HS-27A (cell line): ENCODE data around the gene FXR1.
A peak's percentile ranks its signal among the peaks of the same experiment; 100 is the strongest.
"Not testable (repeated sequence)": the region's sequence is repeated elsewhere in the genome, so short reads cannot be mapped to it uniquely, and the experiment has no call there.

Experiments used
- DNase-seq: peaks from one replicate; pipeline ENCODE4 v3.0.0-alpha.2; 2012; ENCODE audit warnings: low read depth, missing footprints

Gene FXR1

GRCh38 chr3:180934638-180935037 is 22.2 kb downstream of the FXR1 start:
- DNase-seq = no peak

- no peak for DNase-seq
These were observed 28.4 kb downstream of the FXR1 start for GRCh38 chr3:180940826-180941225.

GRCh38 chr3:180947761-180948390 is 35.4 kb downstream of the FXR1 start:
- no peak for DNase-seq

- DNase-seq = no peak
These were observed 47.2 kb downstream of the FXR1 start for GRCh38 chr3:180959691-180960090.

- DNase-seq = no peak
These were observed 48.6 kb downstream of the FXR1 start for GRCh38 chr3:180961087-180961486.

- DNase-seq = no peak
These were observed 49.1 kb downstream of the FXR1 start for GRCh38 chr3:180961552-180961951.

- no peak for DNase-seq
These were observed 50.1 kb downstream of the FXR1 start for GRCh38 chr3:180962530-180962929.

- DNase-seq = no peak
These were observed 58.5 kb downstream of the FXR1 start for GRCh38 chr3:180970931-180971330.

GRCh38 chr3:180973543-180973942 is 61.1 kb downstream of the FXR1 start:
- no peak for DNase-seq

GRCh38 chr3:180974286-180974685 is 61.8 kb downstream of the FXR1 start:
- DNase-seq = no peak

- no peak for DNase-seq
These were observed 65.0 kb downstream of the FXR1 start for GRCh38 chr3:180977498-180977897.

GRCh38 chr3:180979961-180980360 is 67.5 kb downstream of the FXR1 start:
- DNase-seq = no peak

- DNase-seq = no peak
These were observed 68.1 kb downstream of the FXR1 start for GRCh38 chr3:180980611-180981010.

- DNase-seq = no peak
These were observed 69.4 kb downstream of the FXR1 start for GRCh38 chr3:180981912-180982311.

GRCh38 chr3:180983136-180983535 is 70.7 kb downstream of the FXR1 start:
- DNase-seq = no peak

GRCh38 chr3:180986366-180986765 is 73.9 kb downstream of the FXR1 start:
- DNase-seq = not testable (repeated sequence)

- no peak for DNase-seq
These were observed 74.9 kb downstream of the FXR1 start for GRCh38 chr3:180987344-180987743.

- DNase-seq = peak; percentile 79
These were observed 77.1 kb downstream of the FXR1 start, which contains the start of gene DNAJC19 for GRCh38 chr3:180989291-180990163. TSS of gene DNAJC19 (minus strand) at chr3:180989736. CDS start at chr3:180989602, 134 bp downstream.

- no peak for DNase-seq
These were observed 78.0 kb downstream of the FXR1 start for GRCh38 chr3:180990505-180990904.

- no peak for DNase-seq
These were observed 84.0 kb downstream of the FXR1 start for GRCh38 chr3:180996415-180996932.

GRCh38 chr3:181002331-181002730 is 89.9 kb downstream of the FXR1 start:
- not testable (repeated sequence) for DNase-seq

GRCh38 chr3:181003469-181003868 is 91.0 kb downstream of the FXR1 start:
- not testable (repeated sequence) for DNase-seq

GRCh38 chr3:181006541-181006940 is 94.1 kb downstream of the FXR1 start:
- DNase-seq = no peak
